HG03060 (cell line): Measurements from ENCODE around the gene OR52E8.

Source experiments
- ATAC-seq: cut with Tn5 transposase; IDR thresholded peaks from one replicate; pipeline ENCODE4 v1.9.1; 2021; ENCODE audit warnings: low read depth, moderate number of reproducible peaks; ENCODE audit not compliant: unreplicated experiment

OR52E8 gene

DNA sequence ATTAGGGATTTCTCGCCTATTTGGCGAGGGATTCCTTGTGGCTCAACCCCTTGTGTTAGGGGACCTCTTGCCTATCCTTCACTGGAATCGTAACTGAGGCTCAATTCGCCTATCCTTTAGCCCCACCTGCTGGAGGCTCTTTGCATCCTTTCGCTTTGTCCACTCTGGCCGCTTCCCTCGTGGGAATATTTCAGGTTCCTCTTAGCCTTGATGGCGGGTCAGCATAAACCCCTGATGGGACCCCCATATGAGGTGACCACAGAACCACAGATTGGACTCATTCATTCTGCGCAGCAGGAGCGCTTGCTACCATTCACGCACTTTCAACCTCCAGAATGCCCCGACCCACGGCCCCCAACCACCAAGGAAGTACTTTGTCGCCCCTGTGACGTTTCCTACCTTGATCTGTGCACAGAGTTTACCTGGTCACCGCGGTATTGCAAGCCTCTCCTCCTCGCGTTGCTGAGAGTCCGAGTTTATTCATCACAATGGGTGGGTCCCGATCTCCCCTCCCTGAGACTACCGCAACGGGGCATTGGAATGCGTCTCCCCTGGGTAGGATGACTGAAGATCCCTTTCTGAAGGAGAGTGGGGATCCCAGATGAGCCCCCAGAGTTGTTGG is 48.9 kb downstream of the OR52E8 start, which contains the start of gene OR52N2:
Gene OR52N2, plus strand, starts transcription at position 425 of the 622 bp plus-strand sequence. CDS start 11,412 bp downstream, outside the sequence.
- ATAC-seq = peak; percentile 75

GRCh38 chr11:5807580-5807979 is 49.9 kb downstream of the OR52E8 start:
- no peak for ATAC-seq
